Stimulated activated CD8-positive, alpha-beta memory T cell treated with anti-CD3 and anti-CD28 coated beads, Interleukin-12 subunit alpha, Interleukin-12 subunit beta, amount 100 ng/mL, for 1 hour (primary cell): ENCODE measurements around the gene DOK5.

Source experiments
- DNase-seq: peaks from one replicate; pipeline ENCODE4 v3.0.0-alpha.2; 2020; ENCODE audit warnings: low read depth

The DOK5 gene

DNA sequence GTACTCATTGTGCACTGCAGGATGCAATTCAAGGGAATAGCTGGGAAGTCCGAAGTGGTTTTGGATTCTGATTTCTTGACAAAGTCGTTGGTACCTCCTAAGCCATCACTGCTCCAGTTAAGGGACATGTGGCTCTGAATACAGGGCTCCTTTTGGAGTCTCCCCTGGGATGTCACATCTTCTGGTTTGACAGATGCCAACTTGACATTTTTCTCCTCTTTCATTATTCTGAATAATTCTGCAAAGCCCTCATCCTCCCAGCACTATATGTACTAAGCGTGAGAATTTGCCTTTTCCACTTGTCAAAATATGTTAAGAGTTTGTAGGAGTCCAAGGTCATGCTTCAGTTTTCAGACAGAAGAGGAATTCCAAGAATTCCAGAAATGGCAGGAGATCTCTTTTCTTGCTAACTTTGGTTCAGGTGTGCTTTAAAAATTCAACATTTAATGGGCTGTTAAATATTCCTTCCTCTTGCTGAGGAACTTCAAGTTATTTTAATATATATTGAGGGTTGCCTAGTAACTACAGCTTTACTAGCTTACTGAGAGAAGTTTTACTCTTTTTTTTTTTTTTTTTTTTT is 38.7 kb downstream of the DOK5 start:
- DNase-seq, result no peak

DNA sequence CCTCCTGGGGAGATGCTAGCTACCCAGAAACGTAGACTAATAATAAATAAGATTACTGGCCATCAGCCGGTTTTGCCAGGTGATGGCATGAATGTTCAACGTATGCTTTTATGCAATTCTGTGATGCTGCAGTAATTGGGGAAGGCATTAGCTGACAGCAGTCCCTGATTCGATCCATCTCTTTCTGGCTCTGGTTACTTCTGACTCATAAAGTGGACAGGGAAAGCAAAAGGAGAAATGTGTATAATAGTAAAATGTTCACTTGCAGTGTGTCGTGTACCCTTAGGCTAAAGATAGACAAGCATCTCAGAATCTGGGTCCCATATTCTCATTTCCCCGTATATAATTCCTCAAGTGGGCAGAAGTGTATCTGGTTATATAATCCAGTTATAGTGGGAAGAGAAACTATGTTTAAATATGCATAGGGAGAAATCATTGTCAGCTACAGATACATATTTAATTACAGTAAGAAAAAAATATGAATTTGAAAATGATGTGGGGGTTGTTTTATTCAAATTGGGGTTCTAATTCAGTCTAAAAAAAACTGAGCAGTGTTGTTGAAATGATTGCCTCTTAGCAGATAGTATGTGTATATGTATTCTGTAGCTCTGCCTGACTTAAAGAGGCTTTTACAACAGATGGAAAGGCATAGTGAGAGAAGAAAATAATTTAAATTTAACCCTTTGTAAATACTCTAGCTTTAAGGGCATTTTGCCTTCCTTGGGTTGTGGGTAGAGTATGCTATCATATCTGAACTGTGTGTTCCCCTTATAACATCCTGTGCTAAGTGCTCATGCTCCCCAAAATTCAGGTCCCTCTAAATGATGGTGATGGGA is 40.6 kb downstream of the DOK5 start:
- no peak for DNase-seq

GRCh38 chr20:54517241-54517975 is 42.0 kb downstream of the DOK5 start:
- DNase-seq, result no peak

GRCh38 chr20:54524849-54525248 is 49.5 kb downstream of the DOK5 start:
- no peak for DNase-seq

DNA sequence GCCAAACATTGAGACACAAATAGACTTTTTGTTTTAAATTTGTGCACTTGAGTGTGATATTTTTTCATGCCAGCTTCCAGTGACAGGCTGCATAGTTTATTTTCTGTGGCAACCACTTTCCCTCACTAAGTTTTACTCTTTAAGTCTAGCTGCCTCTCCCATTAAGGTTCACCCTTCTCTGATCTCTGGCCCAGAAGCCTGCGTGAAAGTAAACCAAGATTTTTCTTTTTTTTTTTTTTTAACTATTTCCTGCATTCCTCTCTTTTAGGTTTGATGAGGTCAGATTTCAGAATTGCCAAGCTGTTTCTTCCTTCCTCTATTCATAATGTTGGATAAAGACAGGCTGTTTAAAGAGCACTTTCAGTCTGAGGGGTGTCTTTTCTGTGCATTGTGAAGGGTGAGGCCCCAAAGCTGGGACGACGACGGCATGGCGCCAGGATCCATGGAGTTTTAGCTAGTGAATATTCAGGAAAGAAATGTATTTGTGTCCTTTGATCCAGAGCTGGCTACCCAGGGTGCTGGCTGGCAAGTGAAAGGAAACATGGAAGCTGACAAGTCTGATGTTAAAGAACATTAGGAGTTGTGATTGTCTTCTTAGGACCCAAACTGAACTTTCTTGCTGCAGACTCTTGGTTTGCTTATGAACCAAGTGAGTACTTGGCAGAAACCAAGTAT is 50.7 kb downstream of the DOK5 start:
- DNase-seq, result no peak

GRCh38 chr20:54526801-54527200 is 51.4 kb downstream of the DOK5 start:
- DNase-seq, result no peak

DNA sequence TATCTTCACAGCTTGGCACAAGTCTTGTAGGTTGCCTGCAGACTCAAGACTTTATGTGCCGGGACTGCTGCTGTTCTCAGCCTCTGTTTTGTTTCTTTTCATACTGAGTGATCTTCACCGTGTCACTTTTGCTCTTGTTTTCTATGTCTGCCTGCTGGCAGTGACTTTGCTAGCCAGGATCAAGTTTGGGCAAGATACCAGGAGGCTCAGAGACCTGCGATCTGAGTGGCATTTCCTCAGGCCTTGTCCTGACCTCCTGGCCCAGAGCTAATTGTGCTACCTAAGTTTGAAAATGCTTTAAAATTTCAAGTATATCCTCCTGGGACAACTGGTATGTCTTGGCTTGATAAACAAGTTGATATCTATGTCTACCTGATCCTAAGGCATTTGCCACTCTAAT is 57.2 kb downstream of the DOK5 start:
- DNase-seq, result no peak

- no peak for DNase-seq
These were observed 58.7 kb downstream of the DOK5 start for GRCh38 chr20:54534101-54534500.

DNA sequence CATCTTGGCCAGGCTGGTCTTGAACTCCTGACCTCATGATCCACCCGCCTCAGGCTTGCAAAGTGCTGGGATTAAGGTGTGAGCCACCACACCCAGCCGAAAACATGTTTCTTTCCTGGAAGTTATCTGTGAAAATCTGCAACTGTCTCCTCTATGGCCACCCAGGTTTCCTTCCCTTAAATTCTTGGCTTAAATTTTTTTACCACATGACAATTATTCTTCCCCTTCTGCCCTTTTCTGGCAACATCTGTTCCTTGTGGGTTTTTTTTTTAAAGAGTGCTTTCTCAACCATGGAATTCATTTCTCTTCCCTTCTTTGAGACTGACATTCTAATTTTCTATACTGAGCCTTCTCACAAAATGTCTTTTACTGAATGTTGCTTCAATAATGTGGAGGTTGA is 59.6 kb downstream of the DOK5 start:
- DNase-seq, result no peak

- no peak for DNase-seq
These were observed 60.4 kb downstream of the DOK5 start for GRCh38 chr20:54535746-54536145.

DNA sequence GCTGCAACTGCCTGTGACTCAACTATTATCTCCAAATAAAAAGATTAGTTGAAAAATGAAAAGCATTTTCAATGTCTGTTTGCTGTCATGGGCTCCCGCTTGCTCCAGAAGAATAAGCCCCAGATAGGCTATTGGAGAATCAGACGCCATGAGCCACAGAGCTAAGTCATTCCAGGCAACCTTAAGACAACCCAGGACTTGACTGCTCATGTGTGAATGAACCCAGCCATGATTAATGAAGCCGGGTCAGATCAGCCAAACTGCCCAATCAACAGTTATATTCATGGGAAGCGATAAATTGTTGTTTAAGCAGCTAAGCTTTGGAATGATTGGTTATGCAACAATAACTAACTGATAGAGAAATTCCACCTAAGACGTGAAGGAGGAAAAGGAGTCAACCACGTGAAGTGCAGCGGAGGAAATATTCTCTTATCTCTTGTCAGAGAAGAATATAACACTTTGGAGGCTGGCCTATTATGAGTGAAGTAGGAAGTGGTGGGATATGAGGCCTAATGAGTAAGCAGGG is 64.2 kb downstream of the DOK5 start:
- DNase-seq, result no peak

DNA sequence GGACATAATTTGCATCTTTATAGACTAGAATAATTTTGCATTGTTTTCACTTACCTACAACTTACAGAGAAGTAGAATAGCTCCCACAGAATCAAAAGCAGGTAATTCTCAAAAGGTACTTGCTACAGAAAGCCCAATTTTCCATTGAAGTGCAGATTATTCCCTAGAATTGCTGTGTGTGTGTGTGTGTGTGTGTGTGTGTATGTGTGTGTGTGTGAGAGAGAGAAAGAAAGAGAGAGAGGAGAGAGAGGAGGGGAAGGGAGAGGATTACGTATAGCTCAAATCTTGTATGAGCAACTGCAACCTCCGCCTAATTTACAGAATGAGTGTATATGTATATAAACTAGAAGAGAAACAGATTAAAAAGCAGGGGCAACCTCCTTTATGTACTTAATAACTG is 68.0 kb downstream of the DOK5 start:
- DNase-seq, result no peak

DNA sequence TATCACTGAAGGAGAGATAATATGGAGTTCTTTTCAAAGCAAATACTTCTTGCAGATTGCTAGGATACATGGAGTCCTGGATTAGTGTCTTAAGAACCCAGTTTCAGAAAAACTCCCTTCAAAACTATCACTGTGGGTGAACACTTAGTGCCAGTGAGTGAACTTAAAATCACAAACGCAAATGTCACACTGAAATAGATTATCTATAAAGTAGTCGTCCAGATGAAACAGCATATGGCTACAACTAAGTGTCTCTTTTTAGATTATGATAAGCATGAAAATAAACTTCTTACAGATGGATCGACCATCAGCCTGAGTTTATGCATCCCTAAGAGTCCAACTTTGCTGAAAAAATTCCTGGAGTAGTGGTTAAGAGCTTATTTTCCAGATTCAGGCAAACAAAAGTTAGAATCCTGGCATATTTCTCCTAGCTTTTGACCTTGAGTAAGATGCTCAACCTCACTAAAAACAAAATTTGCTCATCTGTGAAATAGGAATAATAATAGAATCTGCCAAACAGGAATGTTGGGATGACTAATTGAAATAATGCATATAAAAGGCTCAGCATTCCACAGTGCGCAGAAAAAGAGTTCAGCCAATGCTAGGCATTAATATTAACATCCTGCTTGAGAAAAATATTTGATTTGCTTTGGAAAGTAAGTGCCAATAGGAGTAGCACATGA is 70.4 kb downstream of the DOK5 start:
- no peak for DNase-seq

DNA sequence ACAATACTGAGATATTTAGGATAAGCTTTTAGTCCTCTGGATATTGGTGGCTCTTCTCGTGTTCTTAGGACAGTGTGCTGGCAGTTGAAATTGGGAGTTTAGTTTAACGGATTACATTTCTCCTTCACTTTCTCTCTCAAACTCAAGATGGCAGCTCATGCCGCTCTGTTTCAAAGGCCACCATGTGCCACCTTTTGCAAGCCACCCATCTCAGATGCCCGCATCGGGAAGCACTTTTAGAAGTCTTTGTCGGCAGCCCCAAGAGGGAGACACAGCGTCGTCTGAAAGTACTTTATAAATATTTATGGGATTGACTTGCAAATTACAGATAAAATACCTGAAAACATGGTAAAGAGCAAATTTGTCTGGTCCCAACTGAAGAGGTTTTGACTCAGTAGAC is 73.5 kb downstream of the DOK5 start:
- no peak for DNase-seq

GRCh38 chr20:54549658-54550326 is 74.4 kb downstream of the DOK5 start:
- no peak for DNase-seq

GRCh38 chr20:54550776-54551396 is 75.5 kb downstream of the DOK5 start:
- no peak for DNase-seq

GRCh38 chr20:54554006-54554405 is 78.6 kb downstream of the DOK5 start:
- no peak for DNase-seq

DNA sequence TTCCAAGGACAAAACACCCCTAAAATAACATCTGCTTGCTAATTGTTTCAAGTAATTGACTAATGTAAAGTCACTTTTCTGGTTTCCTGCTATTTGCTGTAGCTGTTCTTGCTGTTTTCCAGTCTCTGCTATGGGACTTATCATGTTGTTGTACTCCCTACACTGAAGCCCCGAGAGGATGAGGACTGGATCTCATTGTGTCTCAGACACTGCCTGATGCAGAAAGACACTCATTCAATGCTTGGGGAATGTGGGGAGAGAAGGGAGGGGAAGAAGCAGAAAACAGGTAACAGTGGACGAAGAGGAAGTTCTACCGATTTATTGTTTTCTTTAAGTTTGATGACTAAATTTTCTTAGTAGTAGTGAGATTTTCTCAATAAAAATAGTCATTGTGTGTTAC is 79.8 kb downstream of the DOK5 start:
- DNase-seq, result no peak

- DNase-seq, result no peak
These were observed 81.0 kb downstream of the DOK5 start for GRCh38 chr20:54556406-54556805.

DNA sequence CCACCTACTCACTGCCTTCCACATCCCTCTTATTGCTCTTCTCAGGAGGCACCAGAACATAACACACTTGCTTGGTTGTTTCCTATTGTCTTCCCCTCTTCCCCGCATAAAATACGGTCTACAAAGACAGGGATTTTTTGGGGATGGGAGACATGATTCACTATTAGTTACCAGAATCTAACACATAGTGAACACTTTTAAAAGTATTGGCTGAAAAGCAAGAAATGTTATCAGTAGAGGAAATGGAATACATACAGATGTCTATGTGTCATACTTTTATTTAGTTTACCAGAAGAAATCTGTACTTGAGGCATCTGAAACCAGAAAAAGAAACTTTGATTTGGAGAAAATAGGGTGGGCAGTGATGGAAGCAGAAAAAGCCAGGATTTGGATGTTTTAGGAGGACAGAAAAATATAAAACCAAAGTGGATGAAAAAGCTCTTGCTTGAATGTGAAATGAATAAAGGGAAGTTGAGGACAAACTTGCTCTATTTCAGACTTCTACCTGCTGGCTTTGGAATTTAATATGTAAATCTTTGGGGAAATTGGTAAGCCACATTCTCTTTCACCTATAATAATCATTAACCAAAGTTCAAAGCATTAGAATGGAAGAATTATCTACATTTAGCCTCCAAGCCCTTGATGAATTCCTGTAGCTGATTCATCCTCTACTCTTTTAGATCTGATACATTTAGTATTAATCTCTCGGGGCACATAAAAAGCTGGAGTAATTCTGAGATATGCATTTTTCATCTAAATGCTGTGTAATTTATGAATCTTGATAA is 82.6 kb downstream of the DOK5 start:
- no peak for DNase-seq
